GM12878 (cell line): Measurements from ENCODE around the gene RBM10. TPM values are rescaled to one million over a fixed set of nuclear protein-coding genes. Genes with fewer than 3 reads are reported as not detected.

Experiments used
- ATAC-seq: fragments of 200-7000 bp; cut with Tn5 transposase; 3 replicates; pipeline ENCODE4 v1.9.1; 2020; ENCODE audit warnings: mild to moderate bottlenecking, moderate library complexity
- BruUV-seq: library from RNA; stranded (reverse); fragments of 400-500 nt; replicated peaks from 2 replicates; lab custom pipeline; 2021; lab: Mats Ljungman, UMichigan
- CTCF ChIA-PET: fragments of 300-600 bp; sonication (Branson Sonifier 250); formaldehyde crosslinking; extraction: SDS; loops from one replicate; lab custom pipeline; 2021; ENCODE audit warnings: inconsistent platforms; lab: Yijun Ruan, JAX
- POLR2A ChIA-PET: fragments of 350-600 bp; formaldehyde crosslinking; extraction: SDS; loops from one replicate; lab custom pipeline; 2021; ENCODE audit warnings: inconsistent platforms; lab: Charles Lee
- RAD21 ChIA-PET: fragments of 300-600 bp; sonication (Branson Sonifier 250); formaldehyde crosslinking; loops from one replicate; lab custom pipeline; 2023; ENCODE audit warnings: antibody characterized with exemption; ENCODE audit not compliant: unreplicated experiment; lab: Charles Lee
- SMC1A ChIA-PET: fragments of 300-600 bp; sonication (Branson Sonifier 250); formaldehyde crosslinking; loops from one replicate; lab custom pipeline; 2023; ENCODE audit not compliant: unreplicated experiment, uncharacterized antibody; lab: Charles Lee
- DNase-seq: peaks from one replicate; pipeline ENCODE4 v3.0.0-alpha.2; 2011; ENCODE audit warnings: low read depth, low spot score
- FAIRE-seq: peaks from 3 replicates; lab custom pipeline; 2011; peaks lifted over from hg19 to GRCh38; lab: Jason Lieb, UNC
- H2AFZ ChIP-seq: 2 replicates; pipeline ENCODE4 v1.6.0; 2011; ENCODE audit warnings: low read depth, low read length, control low read depth; ENCODE audit not compliant: control insufficient read depth
- H3K27ac ChIP-seq: 2 replicates; pipeline ENCODE4 v1.5.1; 2011; ENCODE audit warnings: control low read depth; ENCODE audit not compliant: control insufficient read depth, insufficient read depth
- H3K27me3 ChIP-seq, 2 experiments: replicated peaks in 1 of 2; 2 replicates each; pipeline versions ENCODE4 v1.6.0 to v1.6.1; 2011; ENCODE audit warnings: low read length in 1 of 2; ENCODE audit not compliant: control insufficient read depth in 2 of 2, insufficient read depth in 2 of 2
- H3K36me3 ChIP-seq, 2 experiments: 2 replicates each; pipeline ENCODE4 v1.5.1; 2011; ENCODE audit warnings: low read length in 1 of 2; ENCODE audit not compliant: control insufficient read depth in 2 of 2, insufficient read depth in 2 of 2
- H3K4me1 ChIP-seq: 2 replicates; pipeline ENCODE4 v1.6.1; 2011; ENCODE audit warnings: mild to moderate bottlenecking, low read length, moderate library complexity, mixed read lengths; ENCODE audit not compliant: control insufficient read depth, insufficient read depth
- H3K4me2 ChIP-seq: 2 replicates; pipeline ENCODE4 v1.6.0; 2011; ENCODE audit warnings: control low read depth; ENCODE audit not compliant: control insufficient read depth, insufficient read depth
- H3K4me3 ChIP-seq: fragments of 200-600 bp; sonication (generic); 2 replicates; pipeline ENCODE4 v1.5.1; 2016
- H3K79me2 ChIP-seq: 2 replicates; pipeline ENCODE4 v1.6.0; 2011; ENCODE audit warnings: low read length; ENCODE audit not compliant: control insufficient read depth, insufficient read depth
- H3K9ac ChIP-seq: 2 replicates; pipeline ENCODE4 v1.8.0; 2011; ENCODE audit warnings: low read length, control low read depth, mixed read lengths; ENCODE audit not compliant: control insufficient read depth, insufficient read depth
- H3K9me3 ChIP-seq: replicated peaks from 3 replicates; pipeline ENCODE4 v1.5.1; 2011; ENCODE audit warnings: mild to moderate bottlenecking, low read length; ENCODE audit not compliant: control insufficient read depth, insufficient read depth
- H4K20me1 ChIP-seq: 2 replicates; pipeline ENCODE4 v1.6.0; 2011; ENCODE audit not compliant: control insufficient read depth, insufficient read depth
- ASH2L ChIP-seq: fragments of 300-600, 200-600 bp; sonication (generic); IDR thresholded peaks from 2 replicates; pipeline ENCODE4 v1.6.1; 2017; ENCODE audit warnings: low read depth, mild to moderate bottlenecking, borderline replicate concordance
- CREM ChIP-seq: IDR thresholded peaks from 2 replicates; pipeline ENCODE4 v1.6.1; 2014; ENCODE audit warnings: antibody characterized with exemption, low read depth
- EZH2 ChIP-seq: IDR thresholded peaks from 2 replicates; pipeline ENCODE4 v1.6.1; 2012; ENCODE audit warnings: low read depth, mild to moderate bottlenecking, control low read depth, inconsistent platforms, low read length, borderline replicate concordance; ENCODE audit not compliant: control insufficient read depth
- GATAD2B ChIP-seq: fragments of 450-650 bp; conservative IDR thresholded peaks from 2 replicates; pipeline ENCODE4 v1.6.1; 2017; ENCODE audit warnings: low read depth, mild to moderate bottlenecking, moderate library complexity
- MEF2A ChIP-seq: IDR thresholded peaks from 2 replicates; pipeline ENCODE4 v1.6.1; 2011; ENCODE audit warnings: low read depth, mild to moderate bottlenecking, low read length, moderate library complexity; ENCODE audit not compliant: insufficient read depth
- MYC ChIP-seq: IDR thresholded peaks from 2 replicates; pipeline ENCODE4 v1.6.1; 2011; ENCODE audit warnings: mild to moderate bottlenecking, low read length, moderate library complexity, inconsistent platforms; ENCODE audit not compliant: insufficient read depth, insufficient replicate concordance, insufficient read length, severe bottlenecking
- SMC3 ChIP-seq: IDR thresholded peaks from 2 replicates; pipeline ENCODE4 v1.6.1; 2011; ENCODE audit warnings: low read length, improper control_type of control experiment, borderline replicate concordance
- WGBS: methylation state at CpG from one replicate; pipeline ENCODE4 v1.1.6; 2016; ENCODE audit warnings: low lambda C conversion rate; ENCODE audit not compliant: insufficient replicate concordance, insufficient coverage; ENCODE audit errors: missing lambda C conversion rate; 5-methylcytosine and 5-hydroxymethylcytosine counted together
- in situ Hi-C: fragments of 300-500 bp; cut with MboI; formaldehyde crosslinking; loops from 9 replicates; pipeline ENCODE4 v1.14.3; 2018; ENCODE audit warnings: mixed read lengths
- intact Hi-C: fragments of 100-400 bp; cut with micrococcal nuclease; formaldehyde crosslinking; loops from one replicate; pipeline ENCODE4 v1.14.2; 2022; ENCODE audit not compliant: unreplicated experiment
- polyA plus RNA-seq, 11 experiments: library from polyadenylated mRNA; depleted of rRNA in 4 of 11; unstranded in 6 of 11; stranded (reverse) in 5 of 11; fragments of >200 nt; fragmentation: Nextera tagmentation in 4 of 11; fragmentation: Illumina TruSeq in 1 of 11; extraction: Ambion mirVana in 4 of 11; extraction: Trizol in 1 of 11; gene quantifications; 1 replicate in 1 of 11; 2 replicates in 10 of 11; pipeline versions ENCODE4 v1.2.1 to v1.2.3, GENCODE V29; 2011 to 2016; ENCODE audit warnings: inconsistent platforms in 2 of 11, missing spikeins in 2 of 11, low read depth in 1 of 11
- total RNA-seq, 4 experiments: library from RNA; depleted of rRNA in 3 of 4; stranded (reverse); fragments of >200 nt in 3 of 4; fragmentation: Illumina TruSeq in 1 of 4; extraction: Trizol in 1 of 4; gene quantifications; 2 replicates each; pipeline versions ENCODE4 v1.2.1 to v1.2.3, GENCODE V29; 2013 to 2021
- TF ChIP-seq, protein P1 (sequence below): fragments of 450-650 bp; IDR thresholded peaks from 2 replicates; pipeline ENCODE4 v1.6.1; 2014; ENCODE audit warnings: mild to moderate bottlenecking
- TF ChIP-seq, protein P2 (sequence below): IDR thresholded peaks from 2 replicates; pipeline ENCODE4 v1.6.1; 2012; ENCODE audit warnings: low read depth, low read length, improper control_type of control experiment

Gene RBM10
- total and polyA plus RNA-seq, 10 of the 15 experiments (the other 5 are each of a cell fraction or from before 2014, with no cell fraction given) = 1.4 to 60.0 (median 29.8) TPM

DNA sequence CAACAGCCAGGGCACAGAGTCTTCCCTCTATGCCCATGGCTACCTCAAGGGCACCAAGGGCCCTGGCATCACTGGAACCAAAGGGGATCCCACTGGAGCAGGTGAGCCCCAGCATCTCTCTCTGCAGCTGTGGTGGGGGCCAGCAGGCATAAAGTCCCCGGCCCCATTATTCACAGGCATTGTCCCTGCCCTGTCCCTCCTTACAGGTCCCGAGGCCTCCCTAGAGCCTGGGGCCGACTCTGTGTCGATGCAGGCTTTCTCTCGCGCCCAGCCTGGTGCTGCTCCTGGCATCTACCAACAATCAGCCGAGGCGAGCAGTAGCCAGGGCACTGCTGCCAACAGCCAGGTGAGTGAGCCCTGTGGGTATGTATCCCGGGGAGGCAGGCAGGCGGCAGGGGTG, 36.3 kb downstream of the RBM10 start:
- DNase-seq (no peak), FAIRE-seq (no peak), ATAC-seq (no peak)
- CTCF ChIA-PET = no interaction called here
- Histone ChIP-seq H3K4me3 (no peak overlapping the region), H4K20me1 (no peaks in the 10 kb centered on the region), H3K4me1 (no peaks in the 10 kb centered on the region), H3K27me3 (no peaks in the 10 kb centered on the region; a peak in 1 of 4 replicates), H3K79me2 (no peaks in the 10 kb centered on the region), H3K36me3 (peaks cover 0 to 21% of the 10 kb centered on the region in 2 experiments; a peak in 3 of 4 replicates), H3K4me2 (no peak overlapping the region), H2AFZ (no peak overlapping the region), H3K27ac (no peak overlapping the region)
- RAD21 ChIA-PET = no interaction called here
- intact Hi-C loops (no loop called here), in situ Hi-C loops (no loop called here)
- POLR2A ChIA-PET = no interaction called here
- TF ChIP-seq, protein P1, sequence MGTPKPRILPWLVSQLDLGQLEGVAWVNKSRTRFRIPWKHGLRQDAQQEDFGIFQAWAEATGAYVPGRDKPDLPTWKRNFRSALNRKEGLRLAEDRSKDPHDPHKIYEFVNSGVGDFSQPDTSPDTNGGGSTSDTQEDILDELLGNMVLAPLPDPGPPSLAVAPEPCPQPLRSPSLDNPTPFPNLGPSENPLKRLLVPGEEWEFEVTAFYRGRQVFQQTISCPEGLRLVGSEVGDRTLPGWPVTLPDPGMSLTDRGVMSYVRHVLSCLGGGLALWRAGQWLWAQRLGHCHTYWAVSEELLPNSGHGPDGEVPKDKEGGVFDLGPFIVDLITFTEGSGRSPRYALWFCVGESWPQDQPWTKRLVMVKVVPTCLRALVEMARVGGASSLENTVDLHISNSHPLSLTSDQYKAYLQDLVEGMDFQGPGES = no peak
- no peak for TF ChIP-seq CREM
- no peak for TF ChIP-seq EZH2
- TF ChIP-seq GATAD2B = no peak
- TF ChIP-seq SMC3 = no peak
- TF ChIP-seq MEF2A = no peak
- no peak for TF ChIP-seq MYC
- TF ChIP-seq ASH2L = no peak
- TF ChIP-seq, protein P2, sequence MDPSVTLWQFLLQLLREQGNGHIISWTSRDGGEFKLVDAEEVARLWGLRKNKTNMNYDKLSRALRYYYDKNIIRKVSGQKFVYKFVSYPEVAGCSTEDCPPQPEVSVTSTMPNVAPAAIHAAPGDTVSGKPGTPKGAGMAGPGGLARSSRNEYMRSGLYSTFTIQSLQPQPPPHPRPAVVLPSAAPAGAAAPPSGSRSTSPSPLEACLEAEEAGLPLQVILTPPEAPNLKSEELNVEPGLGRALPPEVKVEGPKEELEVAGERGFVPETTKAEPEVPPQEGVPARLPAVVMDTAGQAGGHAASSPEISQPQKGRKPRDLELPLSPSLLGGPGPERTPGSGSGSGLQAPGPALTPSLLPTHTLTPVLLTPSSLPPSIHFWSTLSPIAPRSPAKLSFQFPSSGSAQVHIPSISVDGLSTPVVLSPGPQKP = no peak
- TF ChIP-seq, all 136 proteins: peak for 0
- Histone ChIP-seq H3K9ac (no peak overlapping the region), H3K9me3 (no peaks in the 10 kb centered on the region)
- 82% methylated on average over 10 of the region's 10 CpGs for WGBS
- BruUV-seq = no TSS peak
- SMC1A ChIA-PET = no interaction called here
